ENCODE measurements around the gene FER.

GRCh38 chr5:108910627-108911026, 162.9 kb downstream of the FER start:
- no peak for TF ChIP-seq TCF7L2 (IDR thresholded peaks at IDR 0.05; ENCODE audit: low read depth, low read length)
- no peak for TF ChIP-seq CTCF (IDR thresholded peaks at IDR 0.05)
- no peak for TF ChIP-seq SIN3A (IDR thresholded peaks at IDR 0.05; ENCODE audit: borderline replicate concordance, insufficient read depth, low read depth, low read length)

All from Panc1 (cell line).